ENCODE measurements around the gene TRIM44. TPM values are rescaled to one million over a fixed set of nuclear protein-coding genes. Genes with fewer than 3 reads are reported as not detected.

The TRIM44 gene
- total RNA-seq, 2 donors from 2014 or later, result 17.5 to 34.9 TPM

- peaks cover 14 to 16% of the 10 kb centered on the region in 2 donors for H3K36me3 Mint-ChIP-seq
- DNase-seq (ENCODE audit: low spot score in 2 of 2) (no peak), ATAC-seq (no peak)
- H3K27ac Mint-ChIP-seq, result no peak overlapping the region
- peaks cover 0 to 7% of the 10 kb centered on the region in 2 donors for H3K9me3 Mint-ChIP-seq
Observed at GRCh38 chr11:35721651-35722282, 59.2 kb downstream of the TRIM44 start.

- ATAC-seq (no peak), DNase-seq (ENCODE audit: low spot score in 2 of 2) (no peak)
- Mint-ChIP-seq H3K9me3 (peaks cover 0 to 7% of the 10 kb centered on the region in 2 donors), H3K27ac (peak overlapping the region in 1 of 2 donors; percentile 38), H3K36me3 (peaks cover 20 to 24% of the 10 kb centered on the region in 2 donors)
Observed at GRCh38 chr11:35722641-35723040, 60.1 kb downstream of the TRIM44 start.

- H3K27ac Mint-ChIP-seq, result peak overlapping the region in 1 of 2 donors; percentile 38
- no peak for DNase-seq (ENCODE audit: low spot score in 2 of 2)
- peaks cover 0 to 7% of the 10 kb centered on the region in 2 donors for H3K9me3 Mint-ChIP-seq
- peaks cover 21 to 29% of the 10 kb centered on the region in 2 donors for H3K36me3 Mint-ChIP-seq
- ATAC-seq, result no peak
Observed at GRCh38 chr11:35723493-35723892, 60.9 kb downstream of the TRIM44 start.

GRCh38 chr11:35723913-35724312, 61.3 kb downstream of the TRIM44 start:
- ATAC-seq (no peak), DNase-seq (ENCODE audit: low spot score in 2 of 2) (no peak)
- H3K9me3 Mint-ChIP-seq, result peaks cover 0 to 11% of the 10 kb centered on the region in 2 donors
- H3K36me3 Mint-ChIP-seq, result peaks cover 24 to 33% of the 10 kb centered on the region in 2 donors
- no peak overlapping the region for H3K27ac Mint-ChIP-seq

- H3K36me3 Mint-ChIP-seq, result peaks cover 38 to 49% of the 10 kb centered on the region in 2 donors
- H3K27ac Mint-ChIP-seq, result no peak overlapping the region
- DNase-seq (ENCODE audit: low spot score in 2 of 2) (no peak), ATAC-seq (no peak)
- peaks cover 7 to 16% of the 10 kb centered on the region in 2 donors for H3K9me3 Mint-ChIP-seq
Observed at GRCh38 chr11:35725885-35726284, 63.3 kb downstream of the TRIM44 start.

GRCh38 chr11:35727140-35727539, 64.6 kb downstream of the TRIM44 start:
- no peak for DNase-seq (ENCODE audit: low spot score in 2 of 2)
- no peak for ATAC-seq
- peaks cover 38 to 49% of the 10 kb centered on the region in 2 donors for H3K36me3 Mint-ChIP-seq
- H3K27ac Mint-ChIP-seq, result no peak overlapping the region
- H3K9me3 Mint-ChIP-seq, result peaks cover 7 to 16% of the 10 kb centered on the region in 2 donors

GRCh38 chr11:35730254-35730653, 67.7 kb downstream of the TRIM44 start:
- ATAC-seq, result no peak

GRCh38 chr11:35734669-35735410, 72.3 kb downstream of the TRIM44 start:
- Mint-ChIP-seq H3K27ac (no peak overlapping the region), H3K36me3 (peaks cover 29 to 60% of the 10 kb centered on the region in 2 donors), H3K9me3 (peaks cover 6 to 24% of the 10 kb centered on the region in 2 donors)
- no peak for DNase-seq (ENCODE audit: low spot score in 2 of 2)
- no peak for ATAC-seq

More at GRCh38 chr11:35730254-35730653, 67.7 kb downstream of the TRIM44 start:
- Mint-ChIP-seq H3K9me3 (peaks cover 10 to 27% of the 10 kb centered on the region in 2 donors), H3K36me3 (peaks cover 43 to 71% of the 10 kb centered on the region in 2 donors), H3K27ac (no peak overlapping the region)
- DNase-seq (ENCODE audit: low spot score in 2 of 2), result no peak

GRCh38 chr11:35735411-35735810, 72.8 kb downstream of the TRIM44 start:
- Mint-ChIP-seq H3K9me3 (peaks cover 3 to 20% of the 10 kb centered on the region in 2 donors), H3K27ac (no peak overlapping the region), H3K36me3 (peaks cover 24 to 55% of the 10 kb centered on the region in 2 donors)
- ATAC-seq (no peak), DNase-seq (ENCODE audit: low spot score in 2 of 2) (no peak)

GRCh38 chr11:35735903-35736302, 73.3 kb downstream of the TRIM44 start:
- H3K9me3 Mint-ChIP-seq, result peaks cover 3 to 20% of the 10 kb centered on the region in 2 donors
- ATAC-seq (no peak), DNase-seq (ENCODE audit: low spot score in 2 of 2) (no peak)
- peaks cover 23 to 54% of the 10 kb centered on the region in 2 donors for H3K36me3 Mint-ChIP-seq
- no peak overlapping the region for H3K27ac Mint-ChIP-seq

GRCh38 chr11:35736952-35737351, 74.4 kb downstream of the TRIM44 start:
- Mint-ChIP-seq H3K36me3 (peaks cover 23 to 54% of the 10 kb centered on the region in 2 donors), H3K9me3 (peaks cover 3 to 20% of the 10 kb centered on the region in 2 donors), H3K27ac (no peak overlapping the region)
- no peak for DNase-seq (ENCODE audit: low spot score in 2 of 2)
- no peak for ATAC-seq

- DNase-seq (ENCODE audit: low spot score in 2 of 2) (no peak), ATAC-seq (peak; percentile 56 to 57)
- no peak overlapping the region for H3K27ac Mint-ChIP-seq
- H3K36me3 Mint-ChIP-seq, result peaks cover 20 to 32% of the 10 kb centered on the region in 2 donors
- H3K9me3 Mint-ChIP-seq, result peaks cover 0 to 10% of the 10 kb centered on the region in 2 donors
Observed at GRCh38 chr11:35740061-35740799, 77.7 kb downstream of the TRIM44 start.

GRCh38 chr11:35742707-35743454, 80.3 kb downstream of the TRIM44 start:
- ATAC-seq (peak; percentile 67 to 73), DNase-seq (ENCODE audit: low spot score in 2 of 2) (no peak)
- peaks cover 0 to 3% of the 10 kb centered on the region in 2 donors for H3K9me3 Mint-ChIP-seq
- peaks cover 10 to 25% of the 10 kb centered on the region in 2 donors for H3K36me3 Mint-ChIP-seq
- no peak overlapping the region for H3K27ac Mint-ChIP-seq

- ATAC-seq, result no peak
- H3K36me3 Mint-ChIP-seq, result peaks cover 15 to 18% of the 10 kb centered on the region in 2 donors
Observed at GRCh38 chr11:35746356-35747153, 84.0 kb downstream of the TRIM44 start.

GRCh38 chr11:35747668-35748067, 85.1 kb downstream of the TRIM44 start:
- Mint-ChIP-seq H3K9me3 (no peaks in the 10 kb centered on the region), H3K36me3 (peaks cover 15 to 18% of the 10 kb centered on the region in 2 donors), H3K27ac (no peak overlapping the region)
- ATAC-seq (no peak), DNase-seq (ENCODE audit: low spot score in 2 of 2) (no peak)

More at GRCh38 chr11:35746356-35747153, 84.0 kb downstream of the TRIM44 start:
- DNase-seq (ENCODE audit: low spot score in 2 of 2), result no peak
- H3K27ac Mint-ChIP-seq, result no peak overlapping the region
- H3K9me3 Mint-ChIP-seq, result no peaks in the 10 kb centered on the region

All from activated naive CD4-positive, alpha-beta T cell treated with anti-CD3 and anti-CD28 coated beads, Interleukin-2, amount 50 U/mL, for 72 hours (primary cell).